ENCODE data around the gene ELP4.

The ELP4 gene

DNA sequence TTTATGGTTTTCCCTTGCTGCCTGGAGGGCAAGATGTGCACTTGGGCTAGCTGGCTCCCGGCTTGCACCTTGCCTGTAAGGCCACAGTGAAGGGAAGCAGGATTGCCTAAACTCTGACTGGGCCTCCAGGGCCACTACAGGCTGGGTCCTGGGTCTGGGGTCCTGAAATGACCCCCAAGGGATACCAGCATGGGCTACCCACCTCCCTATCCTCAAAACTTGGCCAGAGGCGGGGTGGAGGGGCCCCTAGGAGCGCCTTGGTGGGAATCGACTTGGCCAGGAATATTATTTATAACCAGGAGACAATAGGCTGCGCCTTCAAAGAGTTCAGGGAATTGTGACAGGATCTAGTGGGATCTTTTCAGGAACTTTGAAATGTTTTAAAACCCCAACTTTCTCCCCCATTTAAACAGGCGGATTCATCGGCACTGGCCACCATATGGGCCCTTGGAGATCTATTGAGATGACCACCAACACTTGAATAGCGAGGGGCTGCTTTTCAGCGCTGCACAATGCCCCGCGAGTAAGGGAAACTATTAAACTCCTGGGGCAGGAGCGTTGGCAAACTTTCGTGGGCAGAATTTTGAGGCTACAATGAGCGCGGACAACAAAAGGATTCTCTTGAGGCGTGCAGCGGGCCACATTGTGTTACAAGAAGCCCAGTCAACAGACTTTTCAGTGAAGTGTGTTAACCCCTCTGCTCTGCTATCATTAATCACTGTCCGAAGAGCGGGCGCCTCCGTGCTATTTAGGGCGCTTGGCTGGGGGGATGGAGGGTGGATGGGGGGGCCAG, 286.3 kb downstream of the ELP4 start:
- DNase-seq (ENCODE audit: extremely low spot score, insufficient read length, low read depth) (no peak), FAIRE-seq (no peak)

DNA sequence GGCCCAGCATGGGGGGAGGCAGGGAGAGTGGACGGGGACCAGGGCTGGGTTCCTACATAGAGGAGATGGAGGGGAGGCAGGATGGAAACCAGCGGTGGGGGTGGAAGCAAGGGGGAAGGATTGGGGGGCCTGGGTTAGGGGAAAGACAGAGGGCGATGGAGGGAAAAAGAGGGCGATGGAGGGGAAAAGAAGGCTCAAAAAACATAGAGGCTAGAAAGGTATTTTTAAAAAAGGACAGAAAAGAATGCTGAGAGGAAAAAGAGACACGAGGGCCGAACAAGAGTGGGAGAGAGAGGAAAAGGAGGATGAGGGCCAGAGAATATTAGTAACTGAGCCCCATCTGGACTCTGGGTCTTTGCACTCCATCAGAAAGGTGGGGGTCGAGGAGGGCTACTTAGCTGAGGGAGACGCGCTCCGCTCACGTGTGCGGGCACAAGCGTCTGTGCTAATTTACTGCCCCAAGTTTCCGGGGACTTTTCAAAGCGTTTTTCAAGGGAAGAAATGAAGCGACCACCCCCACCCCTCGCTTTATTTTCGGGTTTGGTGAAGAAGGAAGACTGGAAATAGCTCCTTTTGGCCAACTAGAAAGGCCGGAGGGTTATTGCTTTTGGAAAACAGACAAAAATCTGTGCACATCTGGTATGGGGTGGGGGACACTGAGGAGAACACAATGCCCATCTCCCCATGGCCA, 287.1 kb downstream of the ELP4 start:
- DNase-seq (ENCODE audit: extremely low spot score, insufficient read length, low read depth) (no peak), FAIRE-seq (no peak)

DNA sequence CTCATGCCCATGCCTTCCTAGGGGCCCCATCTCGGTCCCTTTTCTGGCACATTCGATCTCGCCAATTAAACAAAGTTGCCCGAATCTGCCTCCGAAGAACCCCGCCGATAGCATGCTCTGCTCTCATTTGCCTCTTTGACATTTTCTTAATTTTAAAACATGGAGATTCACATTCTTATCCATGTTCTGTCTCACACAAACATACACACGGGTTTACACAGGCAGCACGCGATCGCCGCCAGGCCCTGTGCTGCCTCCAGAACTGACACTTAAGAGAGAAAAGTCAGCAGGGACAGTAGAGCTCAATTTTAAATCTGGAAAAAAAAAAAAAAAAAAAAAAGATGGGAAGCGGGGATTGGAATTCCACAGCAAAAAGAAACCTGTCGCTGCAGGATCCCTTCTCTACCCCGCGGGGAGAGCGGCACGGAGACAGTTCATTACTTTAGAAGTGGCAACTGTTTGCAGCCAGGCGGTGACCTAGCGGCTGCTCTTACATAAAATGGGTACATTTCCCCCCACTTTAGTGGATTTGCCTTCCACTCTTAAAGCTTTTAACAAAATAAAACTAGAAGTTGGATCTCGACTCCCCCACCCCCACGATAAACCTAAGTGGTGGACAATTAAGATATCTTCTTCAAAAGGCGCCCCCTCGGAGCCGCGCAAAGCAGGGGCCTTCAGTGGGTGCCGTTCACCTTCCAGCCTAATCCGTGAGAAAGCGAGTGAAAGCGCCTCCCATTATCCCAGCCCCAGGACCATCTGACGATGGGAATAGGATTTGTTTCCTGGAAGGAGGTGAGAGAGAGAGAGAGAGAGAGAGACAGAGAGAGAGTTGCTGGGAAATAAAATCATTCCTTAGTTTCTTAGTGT, 287.9 kb downstream of the ELP4 start:
- no peak for DNase-seq (ENCODE audit: extremely low spot score, insufficient read length, low read depth)
- FAIRE-seq: no peak

GRCh38 chr11:31798057-31798553, 288.5 kb downstream of the ELP4 start:
- DNase-seq (ENCODE audit: extremely low spot score, insufficient read length, low read depth) (no peak), FAIRE-seq (no peak)

- DNase-seq (ENCODE audit: extremely low spot score, insufficient read length, low read depth) (no peak), FAIRE-seq (no peak)
Measured at GRCh38 chr11:31798554-31799434, 289.2 kb downstream of the ELP4 start.

DNA sequence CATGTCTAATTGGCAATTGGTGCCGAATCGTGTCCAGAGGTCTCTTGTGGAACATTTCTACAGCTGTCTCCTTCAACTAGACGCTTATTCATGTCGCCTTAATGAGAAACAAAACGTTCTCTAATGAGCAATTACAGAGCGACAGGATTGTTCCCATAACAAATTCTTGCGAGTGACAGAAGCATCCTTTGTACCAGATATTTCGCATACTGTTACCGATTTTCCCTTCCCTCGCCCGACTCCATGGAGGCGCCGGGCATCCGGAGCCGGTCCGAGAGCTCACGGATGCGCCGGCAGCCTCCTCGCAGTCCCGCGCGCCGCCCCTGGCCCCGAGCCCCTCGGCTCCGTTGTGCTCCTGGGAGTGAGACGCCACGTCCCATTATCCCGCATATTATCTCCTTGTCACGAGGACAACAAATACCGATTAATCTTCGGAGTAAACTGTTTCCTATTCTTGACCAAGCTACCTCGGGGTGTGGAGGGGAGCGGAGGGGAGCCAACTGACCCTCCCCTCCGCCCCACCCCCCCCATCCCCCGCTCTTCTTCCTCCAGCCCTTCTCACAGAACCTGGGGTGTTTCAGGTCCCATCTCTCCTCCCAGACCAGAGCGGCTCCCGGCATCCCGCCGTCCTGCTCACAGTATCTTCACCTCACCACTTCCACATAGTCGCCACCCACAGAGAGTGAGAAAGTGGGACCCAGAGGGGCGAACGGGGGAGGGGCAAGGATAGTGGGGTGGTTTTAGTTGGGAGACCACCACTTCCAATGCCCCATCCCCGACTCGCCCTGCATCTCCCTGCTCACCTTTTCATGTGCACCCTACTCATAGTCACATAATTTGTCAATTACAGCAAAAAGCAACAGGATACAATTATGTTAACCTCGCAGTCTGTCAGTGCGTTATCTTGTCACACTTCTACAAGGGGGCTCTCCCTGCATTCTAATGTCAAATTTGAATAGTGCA, 290.1 kb downstream of the ELP4 start:
- no peak for FAIRE-seq
- DNase-seq (ENCODE audit: extremely low spot score, insufficient read length, low read depth): no peak

DNA sequence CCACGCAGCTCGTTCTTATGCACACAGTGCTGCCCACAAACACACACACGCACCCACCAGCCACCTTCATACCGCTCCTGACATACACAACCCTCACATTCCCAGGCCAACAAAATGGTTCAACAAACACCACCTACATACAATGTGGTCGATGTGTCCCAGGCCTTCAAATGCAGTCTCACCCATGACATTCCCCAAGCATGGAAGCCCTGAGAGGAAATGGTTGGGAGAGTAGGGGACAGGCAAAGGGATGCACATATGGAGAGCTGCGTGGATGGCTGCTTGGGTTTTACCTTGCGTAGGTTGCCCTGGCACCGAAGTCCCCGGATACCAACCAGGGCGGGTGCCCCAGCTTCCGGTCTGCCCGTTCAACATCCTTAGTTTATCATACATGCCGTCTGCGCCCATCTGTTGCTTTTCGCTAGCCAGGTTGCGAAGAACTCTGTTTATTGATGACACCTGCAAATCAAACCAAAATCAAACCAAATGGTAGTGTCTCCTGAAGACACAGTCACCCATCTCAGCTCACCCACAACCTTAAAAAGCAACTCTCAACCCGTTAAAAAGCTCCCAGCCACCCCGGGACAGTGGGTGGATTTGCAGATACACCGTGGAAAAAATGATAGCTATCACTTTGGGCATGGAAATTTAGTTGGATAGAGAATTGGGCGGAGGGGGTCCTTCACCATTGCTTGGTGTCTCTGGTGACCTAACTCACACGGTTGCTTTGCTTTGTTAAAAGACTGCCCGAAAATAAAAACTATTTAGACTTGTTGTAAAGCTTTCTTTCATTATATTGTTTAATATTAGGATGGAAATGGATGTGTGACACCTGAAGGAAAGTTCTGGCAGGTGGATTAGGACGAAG, 291.1 kb downstream of the ELP4 start:
- FAIRE-seq: no peak

DNA sequence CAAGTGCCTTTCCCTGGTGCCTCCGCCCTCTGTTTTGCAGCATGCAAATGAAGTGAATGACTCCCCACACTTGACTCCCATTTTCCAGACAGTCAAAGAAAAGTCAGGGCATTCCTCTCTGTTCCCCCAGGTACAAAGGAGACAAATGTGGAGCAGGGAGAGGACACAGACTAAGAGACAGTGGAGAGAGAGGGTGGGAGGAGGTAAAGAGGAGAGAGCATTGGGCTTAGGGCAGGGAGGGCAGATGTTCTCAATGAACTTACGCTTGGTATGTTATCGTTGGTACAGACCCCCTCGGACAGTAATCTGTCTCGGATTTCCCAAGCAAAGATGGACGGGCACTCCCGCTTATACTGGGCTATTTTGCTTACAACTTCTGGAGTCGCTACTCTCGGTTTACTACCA, 291.7 kb downstream of the ELP4 start:
- no peak for FAIRE-seq
- no peak for DNase-seq (ENCODE audit: extremely low spot score, insufficient read length, low read depth)

More for the DNA sequence above, 291.1 kb downstream of the ELP4 start:
- no peak for DNase-seq (ENCODE audit: extremely low spot score, insufficient read length, low read depth)

- no peak for DNase-seq (ENCODE audit: extremely low spot score, insufficient read length, low read depth)
- no peak for FAIRE-seq
Measured at GRCh38 chr11:31802000-31802551, 292.5 kb downstream of the ELP4 start.

- no peak for DNase-seq (ENCODE audit: extremely low spot score, insufficient read length, low read depth)
- FAIRE-seq: no peak
Measured at GRCh38 chr11:31802609-31802989, 293.0 kb downstream of the ELP4 start.

DNA sequence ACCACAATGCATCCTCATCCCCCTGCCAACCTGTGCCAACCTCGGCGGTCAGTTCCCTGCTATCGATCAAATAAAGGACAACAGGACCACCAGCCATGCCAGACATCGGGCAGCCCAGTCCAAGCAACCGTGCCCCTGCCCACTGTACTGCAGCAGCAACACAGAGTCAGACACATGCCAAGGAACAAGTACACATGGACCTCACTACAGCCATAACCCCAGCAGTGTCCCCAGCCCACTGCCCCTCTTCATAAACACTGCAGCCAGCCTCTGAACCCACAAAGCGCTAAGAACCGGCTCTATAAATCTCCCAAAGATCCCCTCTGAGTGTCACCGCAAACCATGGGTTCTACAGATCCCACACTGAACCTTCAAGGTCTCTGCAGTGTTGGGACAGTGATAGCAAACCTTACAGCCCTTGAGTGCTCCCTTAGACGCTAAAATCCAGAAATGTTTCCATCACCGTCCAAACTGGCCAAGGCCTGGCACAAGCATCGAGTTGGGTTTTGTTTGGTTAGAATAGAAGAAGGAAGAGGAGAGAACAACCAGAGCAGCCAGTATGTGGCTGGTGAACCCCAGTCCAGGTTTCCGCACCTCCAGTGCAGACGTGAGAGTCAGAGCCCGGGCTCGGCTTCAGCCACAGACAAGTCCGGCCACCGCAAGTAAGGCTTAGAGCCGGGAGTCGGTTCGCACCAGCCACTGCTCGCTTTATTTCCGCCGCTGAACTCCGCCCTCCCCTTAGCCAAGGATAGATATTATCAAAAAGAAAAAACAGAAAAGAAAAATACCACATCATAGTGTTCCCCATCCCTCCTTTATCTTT, 293.6 kb downstream of the ELP4 start:
- FAIRE-seq: no peak
- no peak for DNase-seq (ENCODE audit: extremely low spot score, insufficient read length, low read depth)

GRCh38 chr11:31803813-31804311, 294.3 kb downstream of the ELP4 start:
- FAIRE-seq (no peak), DNase-seq (ENCODE audit: extremely low spot score, insufficient read length, low read depth) (no peak)

GRCh38 chr11:31804312-31805036, 294.9 kb downstream of the ELP4 start:
- FAIRE-seq: no peak
- DNase-seq (ENCODE audit: extremely low spot score, insufficient read length, low read depth): no peak

DNA sequence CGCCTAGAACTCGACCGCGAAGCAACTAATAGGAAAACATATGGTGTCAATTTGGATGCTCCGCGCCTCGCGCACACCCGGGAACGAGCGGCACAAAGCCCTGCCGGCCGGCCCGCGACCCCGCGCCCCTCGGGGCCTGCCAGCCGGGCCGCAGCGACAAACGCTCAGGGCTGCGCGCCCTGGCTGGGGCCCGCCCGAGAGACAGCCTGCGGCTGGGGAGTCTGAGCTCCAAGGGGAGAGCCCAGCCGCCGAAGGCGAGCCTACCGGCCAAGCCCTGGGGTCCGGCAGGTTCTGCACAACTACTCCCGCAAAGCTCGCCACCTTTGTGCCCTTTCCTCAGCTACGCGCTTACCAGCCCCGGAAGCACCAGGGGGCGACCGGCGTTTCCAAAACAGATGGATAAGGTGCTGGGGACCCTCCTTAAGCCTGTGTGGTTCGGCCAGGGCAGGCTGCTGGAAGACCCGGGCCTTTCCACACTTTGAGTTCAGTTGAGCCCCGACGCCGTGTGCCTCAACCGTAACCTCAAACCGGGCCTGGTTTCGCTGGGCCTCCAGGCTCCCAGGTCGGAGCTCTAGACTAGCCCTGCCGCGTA, 295.6 kb downstream of the ELP4 start:
- FAIRE-seq: no peak
- no peak for DNase-seq (ENCODE audit: extremely low spot score, insufficient read length, low read depth)

GRCh38 chr11:31805629-31806185, 296.1 kb downstream of the ELP4 start:
- no peak for FAIRE-seq

More at GRCh38 chr11:31805629-31806185, 296.1 kb downstream of the ELP4 start:
- DNase-seq (ENCODE audit: extremely low spot score, insufficient read length, low read depth): no peak

Data from GM18507 (cell line).